IPS-18c (cell line): Measurements from ENCODE around the gene MEAF6.
A peak's percentile ranks its signal among the peaks of the same experiment; 100 is the strongest.
"Not testable (repeated sequence)": the region's sequence is repeated elsewhere in the genome, so short reads cannot be mapped to it uniquely, and the experiment has no call there.

ENCODE experiments used
- H3K4me3 ChIP-seq: 2 replicates; pipeline ENCODE4 v1.7.0; 2013; ENCODE audit warnings: low read depth, mild to moderate bottlenecking, low read length, moderate library complexity; ENCODE audit not compliant: insufficient read depth
- H3K9me3 ChIP-seq: one replicate; pipeline ENCODE4 v1.6.1; 2013; ENCODE audit warnings: mild to moderate bottlenecking, low read length, moderate library complexity; ENCODE audit not compliant: control insufficient read depth, insufficient read depth

The MEAF6 gene

GRCh38 chr1:37514350-37515184 lies at the start of gene MEAF6:
Gene MEAF6, minus strand, starts transcription at chr1:37514766. Its CDS starts 20 bp downstream, at chr1:37514746.
- no peaks in the 10 kb centered on the region for H3K9me3 ChIP-seq

GRCh38 chr1:37562984-37563383 lies 48.4 kb upstream of the MEAF6 start:
- no peak overlapping the region for H3K4me3 ChIP-seq
- no peaks in the 10 kb centered on the region for H3K9me3 ChIP-seq

More at GRCh38 chr1:37514350-37515184, at the start of gene MEAF6:
- peak within 1 kb of the TSS; percentile 89 for H3K4me3 ChIP-seq

GRCh38 chr1:37561133-37562132 lies 46.9 kb upstream of the MEAF6 start:
- H3K4me3 ChIP-seq: no peak overlapping the region
- H3K9me3 ChIP-seq: no peaks in the 10 kb centered on the region

GRCh38 chr1:37560401-37561132 lies 46.0 kb upstream of the MEAF6 start:
- H3K9me3 ChIP-seq: no peaks in the 10 kb centered on the region

GRCh38 chr1:37559957-37560379 lies 45.4 kb upstream of the MEAF6 start:
- not testable (repeated sequence) for H3K9me3 ChIP-seq

More at GRCh38 chr1:37560401-37561132, 46.0 kb upstream of the MEAF6 start:
- no peak overlapping the region for H3K4me3 ChIP-seq

GRCh38 chr1:37559080-37559479 lies 44.5 kb upstream of the MEAF6 start:
- no peak overlapping the region for H3K4me3 ChIP-seq
- H3K9me3 ChIP-seq: no peaks in the 10 kb centered on the region

More at GRCh38 chr1:37559957-37560379, 45.4 kb upstream of the MEAF6 start:
- H3K4me3 ChIP-seq: not testable (repeated sequence)

- H3K9me3 ChIP-seq: no peaks in the 10 kb centered on the region
Observed at GRCh38 chr1:37558411-37558810, 43.8 kb upstream of the MEAF6 start.

GRCh38 chr1:37557402-37557801 lies 42.8 kb upstream of the MEAF6 start:
- Histone ChIP-seq H3K4me3 (peak overlapping the region; percentile 37; the same call in 1 of the 2 replicates), H3K9me3 (no peaks in the 10 kb centered on the region)

More at GRCh38 chr1:37558411-37558810, 43.8 kb upstream of the MEAF6 start:
- H3K4me3 ChIP-seq: no peak overlapping the region

- Histone ChIP-seq H3K4me3 (peak within 1 kb of the TSS; percentile 37), H3K9me3 (no peaks in the 10 kb centered on the region)
Observed at GRCh38 chr1:37556712-37557196, 42.2 kb upstream of the MEAF6 start, which contains the start of gene DNALI1. Gene DNALI1, plus strand, starts transcription at chr1:37556940. Its CDS starts 55 bp downstream, at chr1:37556995.

- H3K9me3 ChIP-seq: no peaks in the 10 kb centered on the region
- peak within 1 kb of the TSS; percentile 85 for H3K4me3 ChIP-seq
Observed at GRCh38 chr1:37553927-37554808, 39.6 kb upstream of the MEAF6 start, which contains the start of gene SNIP1. Gene SNIP1, minus strand, starts transcription at chr1:37554293. Its CDS starts 64 bp downstream, at chr1:37554229.

- no peaks in the 10 kb centered on the region for H3K9me3 ChIP-seq
- peak overlapping the region; percentile 85 for H3K4me3 ChIP-seq
Observed at GRCh38 chr1:37553598-37553926, 39.0 kb upstream of the MEAF6 start.

- Histone ChIP-seq H3K9me3 (no peaks in the 10 kb centered on the region), H3K4me3 (no peak overlapping the region)
Observed at GRCh38 chr1:37549341-37549740, 34.8 kb upstream of the MEAF6 start.

- H3K9me3 ChIP-seq: no peaks in the 10 kb centered on the region
- no peak overlapping the region for H3K4me3 ChIP-seq
Observed at GRCh38 chr1:37545019-37545418, 30.5 kb upstream of the MEAF6 start.

- H3K4me3 ChIP-seq: no peak overlapping the region
Observed at GRCh38 chr1:37544530-37544929, 30.0 kb upstream of the MEAF6 start.

GRCh38 chr1:37540036-37540785 lies 25.6 kb upstream of the MEAF6 start:
- Histone ChIP-seq H3K4me3 (no peak overlapping the region), H3K9me3 (no peaks in the 10 kb centered on the region)

More at GRCh38 chr1:37544530-37544929, 30.0 kb upstream of the MEAF6 start:
- no peaks in the 10 kb centered on the region for H3K9me3 ChIP-seq
